HepG2 (cell line): ENCODE results near the gene MRPL14. TPM values are rescaled to one million over a fixed set of nuclear protein-coding genes. Genes with fewer than 3 reads are reported as not detected.
A peak's percentile ranks its signal among the peaks of the same experiment; 100 is the strongest.

Source experiments
- EP300 ChIP-seq, 3 experiments: sonication (generic) in 1 of 3; formaldehyde crosslinking in 1 of 3; IDR thresholded peaks; 2 replicates each; pipeline versions ENCODE4 v1.5.1 to v1.6.1; 2011 to 2020; ENCODE audit warnings: low read depth in 2 of 3, low read length in 2 of 3, borderline replicate concordance in 1 of 3, improper control_type of control experiment in 1 of 3, mild to moderate bottlenecking in 1 of 3, missing genetic modification reagents in 1 of 3, moderate library complexity in 1 of 3
- GATAD2A ChIP-seq: IDR thresholded peaks from 2 replicates; pipeline ENCODE4 v1.6.1; 2016
- LCORL ChIP-seq, 2 experiments: fragments of 450-650 bp in 1 of 2; sonication (generic) in 1 of 2; formaldehyde crosslinking in 1 of 2; IDR thresholded peaks; 2 replicates each; pipeline versions ENCODE4 v1.5.0 to v1.6.1; 2017 to 2020; ENCODE audit warnings: antibody characterized with exemption in 1 of 2, missing genetic modification reagents in 1 of 2
- PITX1 ChIP-seq: sonication (generic); formaldehyde crosslinking; IDR thresholded peaks from 2 replicates; pipeline ENCODE4 v1.5.1; 2020; ENCODE audit warnings: mild to moderate bottlenecking, missing genetic modification reagents
- RARA ChIP-seq: IDR thresholded peaks from 2 replicates; pipeline ENCODE4 v1.6.1; 2016; ENCODE audit warnings: missing genetic modification reagents, missing compliant biosample characterization
- RELA ChIP-seq: sonication (generic); formaldehyde crosslinking; IDR thresholded peaks from 2 replicates; pipeline ENCODE4 v1.4.0; 2020; ENCODE audit warnings: missing genetic modification reagents
- RFXAP ChIP-seq: sonication (generic); formaldehyde crosslinking; IDR thresholded peaks from 2 replicates; pipeline ENCODE4 v1.4.0; 2020; ENCODE audit warnings: missing genetic modification reagents, borderline replicate concordance
- TAF15 ChIP-seq: fragments of 200-400 bp; formaldehyde crosslinking; IDR thresholded peaks from one replicate; pipeline ENCODE4 v1.6.1; 2018; ENCODE audit warnings: mild to moderate bottlenecking, low read depth, low read length; ENCODE audit not compliant: poor library complexity, severe bottlenecking
- ZBTB7B ChIP-seq: sonication (generic); formaldehyde crosslinking; IDR thresholded peaks from 2 replicates; pipeline ENCODE4 v1.4.0; 2020; ENCODE audit warnings: missing genetic modification reagents
- ZNF205 ChIP-seq: IDR thresholded peaks from 2 replicates; pipeline ENCODE4 v1.6.1; 2018; ENCODE audit warnings: missing biosample characterization, missing genetic modification reagents
- ZNF225 ChIP-seq: sonication (generic); formaldehyde crosslinking; IDR thresholded peaks from 2 replicates; pipeline ENCODE4 v1.4.0; 2020; ENCODE audit warnings: mild to moderate bottlenecking, missing genetic modification reagents
- ZNF326 ChIP-seq: sonication (generic); formaldehyde crosslinking; IDR thresholded peaks from 2 replicates; pipeline ENCODE4 v1.4.0; 2020; ENCODE audit warnings: missing genetic modification reagents, borderline replicate concordance
- ZNF572 ChIP-seq: sonication (generic); formaldehyde crosslinking; IDR thresholded peaks from 2 replicates; pipeline ENCODE4 v1.5.1; 2020; ENCODE audit warnings: mild to moderate bottlenecking, missing genetic modification reagents
- ZNF614 ChIP-seq: IDR thresholded peaks from 2 replicates; pipeline ENCODE4 v1.6.1; 2018; ENCODE audit warnings: missing biosample characterization, missing genetic modification reagents, inconsistent platforms, borderline replicate concordance
- ZNF761 ChIP-seq: sonication (generic); formaldehyde crosslinking; conservative IDR thresholded peaks from 2 replicates; pipeline ENCODE4 v1.4.0; 2020; ENCODE audit warnings: mild to moderate bottlenecking, missing genetic modification reagents
- polyA plus RNA-seq, 8 experiments: library from polyadenylated mRNA; depleted of rRNA in 3 of 8; stranded (reverse) in 7 of 8; unstranded in 1 of 8; fragments of >200 nt; fragmentation: Illumina TruSeq in 4 of 8; extraction: Trizol in 4 of 8; gene quantifications; 2 replicates each; pipeline versions ENCODE4 v1.2.1 to v1.2.3, GENCODE V29; 2011 to 2016; ENCODE audit warnings: low read depth in 4 of 8, missing spikeins in 1 of 8, mixed read lengths in 1 of 8; ENCODE audit not compliant: insufficient read depth in 1 of 8
- total RNA-seq, 5 experiments: library from RNA; depleted of rRNA; stranded (reverse); fragments of >200 nt; fragmentation: Illumina TruSeq; extraction: Trizol; gene quantifications; 2 replicates each; pipeline ENCODE4 v1.2.3, GENCODE V29; 2016; ENCODE audit warnings: low read depth in 1 of 5
- TF ChIP-seq, protein P1 (sequence below): sonication (generic); formaldehyde crosslinking; IDR thresholded peaks from 2 replicates; pipeline ENCODE4 v1.5.1; 2020; ENCODE audit warnings: mild to moderate bottlenecking, missing genetic modification reagents
- TF ChIP-seq, protein P2 (sequence below): sonication (generic); formaldehyde crosslinking; IDR thresholded peaks from 2 replicates; pipeline ENCODE4 v1.4.0; 2020; ENCODE audit warnings: missing genetic modification reagents, borderline replicate concordance

The MRPL14 gene
- total and polyA plus RNA-seq, 2 of the 13 experiments (the other 11 are each of a cell fraction or from before 2014, with no cell fraction given), result 157 to 178 TPM

DNA sequence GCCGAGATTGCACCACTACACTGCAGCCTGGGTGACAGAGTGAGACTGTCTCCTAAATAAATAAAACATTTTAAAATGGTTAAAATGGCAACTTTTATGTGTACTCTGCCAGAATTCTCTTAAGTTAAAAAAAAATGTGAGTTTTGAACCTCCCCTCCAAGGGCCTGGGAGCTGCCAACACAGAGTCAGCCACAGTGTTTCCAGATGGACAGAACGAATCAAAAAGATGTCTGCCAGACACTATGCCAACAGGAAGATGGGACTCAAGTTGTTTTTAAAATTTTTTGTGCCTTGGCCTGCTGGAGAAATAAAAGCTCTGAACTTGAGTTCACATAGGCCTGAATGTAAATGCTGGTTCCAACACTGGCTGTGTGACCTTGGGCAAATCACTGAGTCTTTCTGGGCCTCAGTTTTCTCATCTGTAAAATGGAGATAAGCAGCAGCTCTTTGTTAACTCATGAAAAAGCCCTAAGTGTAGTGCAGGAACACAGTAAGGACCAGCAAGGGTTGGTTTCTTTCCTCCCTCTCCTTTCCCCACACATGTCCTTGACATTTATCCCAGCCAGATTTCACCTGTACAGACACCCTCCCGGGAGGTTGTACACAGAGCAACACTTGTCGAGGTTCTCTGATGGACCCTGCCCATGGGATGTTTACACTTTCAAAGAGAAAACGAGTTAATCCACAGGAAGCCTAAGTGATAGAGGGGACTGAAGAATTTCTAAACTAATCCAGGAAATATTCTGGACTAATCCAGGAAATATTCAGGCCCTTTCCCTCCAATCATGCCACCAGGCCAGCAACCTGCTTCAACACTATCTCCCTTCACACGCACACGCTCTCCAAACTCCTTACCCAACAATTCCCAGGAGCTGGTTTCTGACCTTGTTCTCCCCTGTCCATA is 35.0 kb downstream of the MRPL14 start (continued):
- TF ChIP-seq ZNF572 (CRISPR knock-in tag) (no peak), EP300 (IDR thresholded peaks at IDR 0.05; ENCODE audit: low read depth in 2 of 2, low read length in 2 of 2) (peak in 1 of 2 experiments; percentile 88; a peak in 2 of 4 replicates), EP300 (CRISPR knock-in tag; IDR thresholded peaks at IDR 0.05; ENCODE audit: borderline replicate concordance) (no peak; the same call in 1 of the 2 replicates), RELA (CRISPR knock-in tag) (no peak), ZNF614 (CRISPR knock-in tag) (peak; percentile 95), RARA (CRISPR knock-in tag) (peak; percentile 93), ZBTB7B (CRISPR knock-in tag) (peak; percentile 75), RFXAP (CRISPR knock-in tag) (0 out of 2 replicates have a peak, but pooled peaks have one; percentile 26), ZNF326 (CRISPR knock-in tag) (no peak), ZNF761 (CRISPR knock-in tag) (peak; percentile 75; the same call in 1 of the 2 replicates), LCORL (IDR thresholded peaks at IDR 0.05) (no peak), LCORL (CRISPR knock-in tag; IDR thresholded peaks at IDR 0.05) (peak; percentile 88), PITX1 (peak; percentile 99), ZNF205 (CRISPR knock-in tag) (peak; percentile 85), ZNF225 (CRISPR knock-in tag) (no peak), GATAD2A (peak; percentile 93), TAF15 (no peak)
- TF ChIP-seq, protein P1, sequence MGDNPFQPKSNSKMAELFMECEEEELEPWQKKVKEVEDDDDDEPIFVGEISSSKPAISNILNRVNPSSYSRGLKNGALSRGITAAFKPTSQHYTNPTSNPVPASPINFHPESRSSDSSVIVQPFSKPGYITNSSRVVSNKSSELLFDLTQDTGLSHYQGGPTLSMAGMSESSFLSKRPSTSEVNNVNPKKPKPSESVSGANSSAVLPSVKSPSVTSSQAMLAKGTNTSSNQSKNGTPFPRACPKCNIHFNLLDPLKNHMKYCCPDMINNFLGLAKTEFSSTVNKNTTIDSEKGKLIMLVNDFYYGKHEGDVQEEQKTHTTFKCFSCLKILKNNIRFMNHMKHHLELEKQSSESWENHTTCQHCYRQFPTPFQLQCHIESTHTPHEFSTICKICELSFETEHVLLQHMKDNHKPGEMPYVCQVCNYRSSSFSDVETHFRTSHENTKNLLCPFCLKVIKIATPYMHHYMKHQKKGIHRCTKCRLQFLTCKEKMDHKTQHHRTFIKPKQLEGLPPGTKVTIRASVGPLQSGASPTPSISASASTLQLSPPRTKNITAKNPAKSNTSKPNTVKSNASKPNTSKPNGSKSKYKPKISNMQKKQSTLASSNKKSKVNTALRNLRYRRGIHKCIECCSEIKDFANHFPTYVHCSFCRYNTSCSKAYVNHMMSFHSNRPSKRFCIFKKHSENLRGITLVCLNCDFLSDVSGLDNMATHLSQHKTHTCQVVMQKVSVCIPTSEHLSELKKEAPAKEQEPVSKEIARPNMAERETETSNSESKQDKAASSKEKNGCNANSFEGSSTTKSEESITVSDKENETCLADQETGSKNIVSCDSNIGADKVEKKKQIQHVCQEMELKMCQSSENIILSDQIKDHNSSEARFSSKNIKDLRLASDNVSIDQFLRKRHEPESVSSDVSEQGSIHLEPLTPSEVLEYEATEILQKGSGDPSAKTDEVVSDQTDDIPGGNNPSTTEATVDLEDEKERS (CRISPR knock-in tag), result peak; percentile 92
- TF ChIP-seq, protein P2, sequence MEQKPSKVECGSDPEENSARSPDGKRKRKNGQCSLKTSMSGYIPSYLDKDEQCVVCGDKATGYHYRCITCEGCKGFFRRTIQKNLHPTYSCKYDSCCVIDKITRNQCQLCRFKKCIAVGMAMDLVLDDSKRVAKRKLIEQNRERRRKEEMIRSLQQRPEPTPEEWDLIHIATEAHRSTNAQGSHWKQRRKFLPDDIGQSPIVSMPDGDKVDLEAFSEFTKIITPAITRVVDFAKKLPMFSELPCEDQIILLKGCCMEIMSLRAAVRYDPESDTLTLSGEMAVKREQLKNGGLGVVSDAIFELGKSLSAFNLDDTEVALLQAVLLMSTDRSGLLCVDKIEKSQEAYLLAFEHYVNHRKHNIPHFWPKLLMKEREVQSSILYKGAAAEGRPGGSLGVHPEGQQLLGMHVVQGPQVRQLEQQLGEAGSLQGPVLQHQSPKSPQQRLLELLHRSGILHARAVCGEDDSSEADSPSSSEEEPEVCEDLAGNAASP (CRISPR knock-in tag), result peak; percentile 76; the same call in 1 of the 2 replicates
